ENCODE results near the gene RYR1. TPM values are rescaled to one million over a fixed set of nuclear protein-coding genes. Genes with fewer than 3 reads are reported as not detected.
A peak's percentile ranks its signal among the peaks of the same experiment; 100 is the strongest.

Gene RYR1
- total and polyA plus RNA-seq, 2 of the 13 experiments (the other 11 are each of a cell fraction or from before 2014, with no cell fraction given) = 0.03 TPM; not detected in 1

GRCh38 chr19:38523319-38523718 is 89.8 kb downstream of the RYR1 start:
- WGBS (ENCODE audit: low lambda C conversion rate) = 48% methylated on average over 2 of the region's 3 CpGs
- in situ Hi-C loops (cut with HindIII; ENCODE audit: extremely low pct_ligation_motif_present, low pct_unique_long_range_greater_than_20kb) (no loop called here), intact Hi-C loops (cut with micrococcal nuclease; ENCODE audit: unreplicated experiment) (no loop called here)
- H4K20me1 ChIP-seq (ENCODE audit: insufficient read depth, low read length) = no peaks in the 10 kb centered on the region
- ChIA-PET POLR2A (interaction anchor here (0.7 kb wide), 1 partner anchor 831 kb away, joined by 3 read pairs; no protein-coding TSS in a partner anchor), CTCF (ENCODE audit: low intra/inter-chr PET ratio, low total read pairs) (no interaction called here)
- no peak overlapping the region for H3K4me2 ChIP-seq (ENCODE audit: low read depth, low read length)
- peak; percentile 85 for TF ChIP-seq ZNF263 (CRISPR knock-in tag; IDR thresholded peaks at IDR 0.05)
- TF ChIP-seq, protein P1, sequence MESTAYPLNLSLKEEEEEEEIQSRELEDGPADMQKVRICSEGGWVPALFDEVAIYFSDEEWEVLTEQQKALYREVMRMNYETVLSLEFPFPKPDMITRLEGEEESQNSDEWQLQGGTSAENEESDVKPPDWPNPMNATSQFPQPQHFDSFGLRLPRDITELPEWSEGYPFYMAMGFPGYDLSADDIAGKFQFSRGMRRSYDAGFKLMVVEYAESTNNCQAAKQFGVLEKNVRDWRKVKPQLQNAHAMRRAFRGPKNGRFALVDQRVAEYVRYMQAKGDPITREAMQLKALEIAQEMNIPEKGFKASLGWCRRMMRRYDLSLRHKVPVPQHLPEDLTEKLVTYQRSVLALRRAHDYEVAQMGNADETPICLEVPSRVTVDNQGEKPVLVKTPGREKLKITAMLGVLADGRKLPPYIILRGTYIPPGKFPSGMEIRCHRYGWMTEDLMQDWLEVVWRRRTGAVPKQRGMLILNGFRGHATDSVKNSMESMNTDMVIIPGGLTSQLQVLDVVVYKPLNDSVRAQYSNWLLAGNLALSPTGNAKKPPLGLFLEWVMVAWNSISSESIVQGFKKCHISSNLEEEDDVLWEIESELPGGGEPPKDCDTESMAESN (CRISPR knock-in tag; conservative IDR thresholded peaks at IDR 0.05) = no peak
- no peaks in the 10 kb centered on the region for H3K4me1 ChIP-seq (ENCODE audit: insufficient read depth, low read length)
- no TSS peak for BruUV-seq (replicated peaks)
- H3K9ac ChIP-seq (ENCODE audit: insufficient read depth, low read depth, low read length) = no peak overlapping the region
- DNase-seq (ENCODE audit: low spot score) (no peak), ATAC-seq (no peak), FAIRE-seq (no peak)
- H3K27me3 ChIP-seq (ENCODE audit: control insufficient read depth in 1 of 2, insufficient read depth in 2 of 2, low read length in 2 of 2) = peaks cover 2 to 5% of the 10 kb centered on the region in 2 experiments; a peak in 2 of 5 replicates
- no peaks in the 10 kb centered on the region for H3K9me3 ChIP-seq (ENCODE audit: low read length)
- H3K36me3 ChIP-seq (replicated peaks in 1 of 2; ENCODE audit: control insufficient read depth in 1 of 2, insufficient read depth in 2 of 2, low read length in 2 of 2) = no peaks in the 10 kb centered on the region
- H3K27ac ChIP-seq (ENCODE audit: extremely low read length, insufficient read depth, low read length) = no peak overlapping the region
- H3K79me2 ChIP-seq (ENCODE audit: insufficient read depth, low read length) = no peaks in the 10 kb centered on the region
- no peak overlapping the region for H3K4me3 ChIP-seq (replicated peaks in 1 of 3; ENCODE audit: insufficient read depth in 1 of 3, low read depth in 2 of 3, low read length in 3 of 3)
- no peak overlapping the region for H2AFZ ChIP-seq (ENCODE audit: low read length)

- ATAC-seq (no peak), DNase-seq (ENCODE audit: low spot score) (no peak), FAIRE-seq (no peak)
- in situ Hi-C loops (cut with HindIII; ENCODE audit: extremely low pct_ligation_motif_present, low pct_unique_long_range_greater_than_20kb) = no loop called here
- Histone ChIP-seq H3K27ac (ENCODE audit: extremely low read length, insufficient read depth, low read length) (no peak overlapping the region), H3K9me3 (ENCODE audit: low read length) (no peaks in the 10 kb centered on the region), H3K9ac (ENCODE audit: insufficient read depth, low read depth, low read length) (no peak overlapping the region), H3K4me3 (replicated peaks in 1 of 3; ENCODE audit: insufficient read depth in 1 of 3, low read depth in 2 of 3, low read length in 3 of 3) (no peak overlapping the region), H3K79me2 (ENCODE audit: insufficient read depth, low read length) (no peaks in the 10 kb centered on the region), H3K36me3 (replicated peaks in 1 of 2; ENCODE audit: control insufficient read depth in 1 of 2, insufficient read depth in 2 of 2, low read length in 2 of 2) (no peaks in the 10 kb centered on the region), H3K27me3 (ENCODE audit: control insufficient read depth in 1 of 2, insufficient read depth in 2 of 2, low read length in 2 of 2) (peaks cover 1 to 5% of the 10 kb centered on the region in 2 experiments; a peak in 2 of 5 replicates), H3K4me2 (ENCODE audit: low read depth, low read length) (no peak overlapping the region), H2AFZ (ENCODE audit: low read length) (no peak overlapping the region), H3K4me1 (ENCODE audit: insufficient read depth, low read length) (no peaks in the 10 kb centered on the region), H4K20me1 (ENCODE audit: insufficient read depth, low read length) (no peaks in the 10 kb centered on the region)
- CTCF ChIA-PET (ENCODE audit: low intra/inter-chr PET ratio, low total read pairs) = no interaction called here
- intact Hi-C loops (cut with micrococcal nuclease; ENCODE audit: unreplicated experiment) = no loop called here
- no TSS peak for BruUV-seq (replicated peaks)
- 36% methylated on average over 2 of the region's 9 CpGs for WGBS (ENCODE audit: low lambda C conversion rate)
- POLR2A ChIA-PET = no interaction called here
- TF ChIP-seq HNRNPK (IDR thresholded peaks at IDR 0.05; ENCODE audit: low read depth, low read length, poor library complexity, severe bottlenecking) (no peak), ZNF343 (CRISPR knock-in tag; IDR thresholded peaks at IDR 0.05) (no peak), HDAC1 (CRISPR knock-in tag; IDR thresholded peaks at IDR 0.05) (no peak), NFE2L2 (IDR thresholded peaks at IDR 0.05; ENCODE audit: low read length) (no peak), ZNF841 (CRISPR knock-in tag; IDR thresholded peaks at IDR 0.05; ENCODE audit: borderline replicate concordance) (no peak), ZNF441 (CRISPR knock-in tag; IDR thresholded peaks at IDR 0.05; ENCODE audit: borderline replicate concordance) (no peak)
- TF ChIP-seq, protein P2, sequence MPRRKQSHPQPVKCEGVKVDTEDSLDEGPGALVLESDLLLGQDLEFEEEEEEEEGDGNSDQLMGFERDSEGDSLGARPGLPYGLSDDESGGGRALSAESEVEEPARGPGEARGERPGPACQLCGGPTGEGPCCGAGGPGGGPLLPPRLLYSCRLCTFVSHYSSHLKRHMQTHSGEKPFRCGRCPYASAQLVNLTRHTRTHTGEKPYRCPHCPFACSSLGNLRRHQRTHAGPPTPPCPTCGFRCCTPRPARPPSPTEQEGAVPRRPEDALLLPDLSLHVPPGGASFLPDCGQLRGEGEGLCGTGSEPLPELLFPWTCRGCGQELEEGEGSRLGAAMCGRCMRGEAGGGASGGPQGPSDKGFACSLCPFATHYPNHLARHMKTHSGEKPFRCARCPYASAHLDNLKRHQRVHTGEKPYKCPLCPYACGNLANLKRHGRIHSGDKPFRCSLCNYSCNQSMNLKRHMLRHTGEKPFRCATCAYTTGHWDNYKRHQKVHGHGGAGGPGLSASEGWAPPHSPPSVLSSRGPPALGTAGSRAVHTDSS (CRISPR knock-in tag; conservative IDR thresholded peaks at IDR 0.05) = no peak
- TF ChIP-seq, protein P3, sequence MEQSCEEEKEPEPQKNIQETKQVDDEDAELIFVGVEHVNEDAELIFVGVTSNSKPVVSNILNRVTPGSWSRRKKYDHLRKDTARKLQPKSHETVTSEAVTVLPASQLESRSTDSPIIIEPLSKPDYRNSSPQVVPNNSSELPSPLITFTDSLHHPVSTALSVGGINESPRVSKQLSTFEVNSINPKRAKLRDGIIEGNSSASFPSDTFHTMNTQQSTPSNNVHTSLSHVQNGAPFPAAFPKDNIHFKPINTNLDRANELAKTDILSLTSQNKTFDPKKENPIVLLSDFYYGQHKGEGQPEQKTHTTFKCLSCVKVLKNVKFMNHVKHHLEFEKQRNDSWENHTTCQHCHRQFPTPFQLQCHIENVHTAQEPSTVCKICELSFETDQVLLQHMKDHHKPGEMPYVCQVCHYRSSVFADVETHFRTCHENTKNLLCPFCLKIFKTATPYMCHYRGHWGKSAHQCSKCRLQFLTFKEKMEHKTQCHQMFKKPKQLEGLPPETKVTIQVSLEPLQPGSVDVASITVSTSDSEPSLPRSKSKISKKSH (CRISPR knock-in tag; IDR thresholded peaks at IDR 0.05; ENCODE audit: borderline replicate concordance) = no peak
- TF ChIP-seq, protein P4, sequence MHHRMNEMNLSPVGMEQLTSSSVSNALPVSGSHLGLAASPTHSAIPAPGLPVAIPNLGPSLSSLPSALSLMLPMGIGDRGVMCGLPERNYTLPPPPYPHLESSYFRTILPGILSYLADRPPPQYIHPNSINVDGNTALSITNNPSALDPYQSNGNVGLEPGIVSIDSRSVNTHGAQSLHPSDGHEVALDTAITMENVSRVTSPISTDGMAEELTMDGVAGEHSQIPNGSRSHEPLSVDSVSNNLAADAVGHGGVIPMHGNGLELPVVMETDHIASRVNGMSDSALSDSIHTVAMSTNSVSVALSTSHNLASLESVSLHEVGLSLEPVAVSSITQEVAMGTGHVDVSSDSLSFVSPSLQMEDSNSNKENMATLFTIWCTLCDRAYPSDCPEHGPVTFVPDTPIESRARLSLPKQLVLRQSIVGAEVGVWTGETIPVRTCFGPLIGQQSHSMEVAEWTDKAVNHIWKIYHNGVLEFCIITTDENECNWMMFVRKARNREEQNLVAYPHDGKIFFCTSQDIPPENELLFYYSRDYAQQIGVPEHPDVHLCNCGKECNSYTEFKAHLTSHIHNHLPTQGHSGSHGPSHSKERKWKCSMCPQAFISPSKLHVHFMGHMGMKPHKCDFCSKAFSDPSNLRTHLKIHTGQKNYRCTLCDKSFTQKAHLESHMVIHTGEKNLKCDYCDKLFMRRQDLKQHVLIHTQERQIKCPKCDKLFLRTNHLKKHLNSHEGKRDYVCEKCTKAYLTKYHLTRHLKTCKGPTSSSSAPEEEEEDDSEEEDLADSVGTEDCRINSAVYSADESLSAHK (CRISPR knock-in tag; IDR thresholded peaks at IDR 0.05; ENCODE audit: borderline replicate concordance) = no peak
Measured at GRCh38 chr19:38524369-38524768, 90.9 kb downstream of the RYR1 start.
